Measurements from ENCODE around the gene CLSTN2.

Gene CLSTN2

GRCh38 chr3:139944256-139944910, 9.4 kb downstream of the CLSTN2 start:
- DNase-seq: peak; percentile 76

DNA sequence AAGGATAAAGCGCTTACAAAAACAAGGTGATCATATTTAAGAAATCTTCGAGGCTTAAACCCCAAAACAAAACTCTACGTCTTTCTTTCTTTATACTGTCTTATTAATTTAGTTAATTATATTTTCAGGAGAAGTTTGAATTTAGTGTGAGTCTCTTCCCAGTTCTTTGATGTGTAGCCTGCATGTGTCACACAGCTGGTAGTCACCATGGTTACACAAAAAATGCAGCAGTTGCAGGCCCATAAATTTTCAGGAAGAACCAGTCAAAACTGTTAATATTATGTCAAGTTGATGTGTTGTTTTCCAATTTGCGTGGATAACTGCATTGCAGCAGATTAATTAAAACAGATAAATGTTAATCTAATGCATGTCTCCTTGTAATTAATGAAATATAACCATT, 10.4 kb downstream of the CLSTN2 start:
- no peak for DNase-seq

GRCh38 chr3:139945942-139946341, 11.0 kb downstream of the CLSTN2 start:
- no peak for DNase-seq

GRCh38 chr3:139948467-139948866, 13.5 kb downstream of the CLSTN2 start:
- DNase-seq: no peak

GRCh38 chr3:139948898-139949297, 13.9 kb downstream of the CLSTN2 start:
- no peak for DNase-seq

DNA sequence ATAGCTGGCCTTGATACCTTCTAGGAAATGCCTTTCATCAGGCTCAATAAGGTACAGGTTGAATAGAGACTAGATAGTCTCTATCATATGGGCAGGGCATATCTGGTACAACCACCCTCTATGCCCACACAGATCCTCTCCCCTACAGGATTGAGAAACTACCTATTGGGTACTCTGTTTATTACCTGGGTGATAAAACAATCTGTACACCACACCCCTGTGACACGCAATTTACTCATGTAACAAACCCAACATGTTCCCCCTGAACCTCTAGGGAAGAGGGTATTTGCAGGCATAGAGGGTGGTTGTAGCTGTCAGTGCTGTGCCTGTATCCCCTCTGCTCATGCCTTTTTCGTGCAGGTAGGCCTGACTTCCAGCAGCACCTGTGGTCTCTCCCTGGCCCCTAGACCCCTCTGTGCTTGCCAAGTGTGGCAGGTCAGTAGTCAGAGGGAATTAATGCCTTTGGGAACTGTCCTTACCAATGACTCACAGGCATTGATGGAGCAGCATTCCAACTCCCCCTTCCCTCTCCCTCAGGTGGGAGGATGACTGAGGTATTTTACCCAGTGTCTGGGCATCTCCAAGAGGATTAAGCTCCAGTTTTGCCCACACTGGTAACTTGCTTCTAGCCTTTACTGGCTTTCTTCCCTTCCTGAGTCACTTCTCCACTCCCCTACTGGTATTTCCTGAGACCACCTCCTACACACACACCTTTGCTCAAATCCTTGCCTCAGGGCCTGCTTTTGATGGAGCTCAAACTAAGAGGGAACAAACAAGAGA, 18.3 kb downstream of the CLSTN2 start:
- DNase-seq: no peak

DNA sequence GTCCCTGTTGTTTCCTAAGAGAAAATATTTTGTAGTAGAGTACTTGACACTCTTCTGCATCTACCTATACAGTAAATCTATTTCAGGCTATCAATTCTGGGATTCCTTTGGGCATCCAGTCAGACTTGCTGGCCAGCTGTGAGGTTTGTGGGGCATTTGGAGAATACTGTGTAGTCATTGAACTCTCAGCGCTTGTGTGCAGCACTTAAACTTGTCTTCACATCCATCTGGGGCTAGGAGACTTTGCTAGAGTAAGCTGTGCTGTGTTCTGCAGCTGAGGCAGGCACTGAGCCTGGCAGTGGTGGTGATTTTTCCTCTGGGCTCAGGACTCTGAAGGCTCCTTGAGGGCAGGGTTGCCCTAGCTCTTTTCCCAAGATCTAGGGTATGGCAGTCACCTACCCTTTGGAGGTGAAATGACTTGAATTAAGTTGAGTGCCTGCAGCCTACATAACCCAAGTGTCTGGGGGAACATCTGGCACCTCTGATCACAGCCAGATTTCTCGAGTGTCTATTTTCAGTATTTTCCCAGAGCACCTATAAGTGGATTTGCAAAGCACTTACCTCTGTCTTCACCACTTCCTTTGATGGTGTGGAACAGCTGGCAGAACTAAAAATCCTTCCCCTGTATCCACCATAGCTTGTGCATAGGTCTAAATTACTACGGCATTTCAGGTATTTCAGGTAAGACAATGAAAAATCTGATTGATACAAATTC, 19.3 kb downstream of the CLSTN2 start:
- DNase-seq: peak; percentile 57

DNA sequence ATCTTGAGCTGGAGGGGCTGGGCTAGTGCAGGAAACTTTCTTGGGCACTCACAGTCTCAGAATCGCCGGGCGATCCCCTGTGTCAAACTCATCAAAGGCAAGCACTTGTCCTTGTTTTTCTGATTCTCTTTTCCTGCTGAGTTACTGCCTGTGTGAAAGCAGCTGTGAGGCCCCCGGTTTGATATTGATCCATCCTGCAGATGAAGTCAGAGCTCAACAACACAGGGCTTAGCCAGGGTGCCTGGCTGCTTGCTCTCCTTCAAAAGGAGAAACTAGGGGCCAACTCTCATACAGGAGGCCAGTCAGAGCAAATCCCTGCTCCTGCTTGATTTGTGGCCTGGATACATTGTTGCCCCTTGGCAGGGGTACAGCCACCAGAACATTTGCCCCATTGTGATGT, 22.9 kb downstream of the CLSTN2 start:
- no peak for DNase-seq

DNA sequence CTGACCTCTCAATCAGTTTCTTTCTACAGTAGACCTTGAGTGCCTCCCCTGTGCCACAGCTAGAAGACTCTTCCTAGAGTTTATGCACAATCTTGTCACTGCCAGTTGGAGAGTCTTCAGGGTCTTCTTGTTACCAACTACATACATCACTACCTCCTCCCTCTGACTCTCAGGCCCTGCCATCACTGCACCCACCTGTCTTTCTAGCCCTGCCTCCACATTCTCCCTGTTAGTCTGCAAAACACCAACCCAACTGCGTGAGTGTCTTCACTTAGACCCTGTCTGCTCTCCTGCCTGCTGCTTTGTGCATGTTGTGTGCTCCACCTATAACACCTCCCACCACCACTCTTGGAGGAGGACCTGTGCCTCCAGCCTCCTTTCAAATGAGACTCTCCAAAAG, 34.4 kb downstream of the CLSTN2 start:
- no peak for DNase-seq

DNA sequence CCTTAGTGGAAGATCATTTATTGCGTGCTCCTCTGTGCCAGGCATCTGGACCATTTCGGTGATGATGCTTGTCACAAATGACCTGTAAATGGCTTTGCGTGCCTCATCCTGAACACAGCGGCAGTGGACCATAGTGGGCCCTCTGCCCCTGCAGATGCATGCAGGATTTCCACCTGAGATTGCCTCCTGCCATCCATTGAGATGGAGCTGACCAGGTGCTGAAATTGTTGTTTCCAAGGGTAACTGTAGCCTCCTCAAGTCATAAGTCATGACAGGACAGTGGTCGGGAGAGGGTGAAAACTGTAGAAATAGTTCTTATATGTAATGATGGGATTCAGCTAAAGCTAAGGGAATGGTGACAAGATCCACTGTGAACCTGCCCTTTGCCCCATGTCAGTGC, 35.5 kb downstream of the CLSTN2 start:
- no peak for DNase-seq

DNA sequence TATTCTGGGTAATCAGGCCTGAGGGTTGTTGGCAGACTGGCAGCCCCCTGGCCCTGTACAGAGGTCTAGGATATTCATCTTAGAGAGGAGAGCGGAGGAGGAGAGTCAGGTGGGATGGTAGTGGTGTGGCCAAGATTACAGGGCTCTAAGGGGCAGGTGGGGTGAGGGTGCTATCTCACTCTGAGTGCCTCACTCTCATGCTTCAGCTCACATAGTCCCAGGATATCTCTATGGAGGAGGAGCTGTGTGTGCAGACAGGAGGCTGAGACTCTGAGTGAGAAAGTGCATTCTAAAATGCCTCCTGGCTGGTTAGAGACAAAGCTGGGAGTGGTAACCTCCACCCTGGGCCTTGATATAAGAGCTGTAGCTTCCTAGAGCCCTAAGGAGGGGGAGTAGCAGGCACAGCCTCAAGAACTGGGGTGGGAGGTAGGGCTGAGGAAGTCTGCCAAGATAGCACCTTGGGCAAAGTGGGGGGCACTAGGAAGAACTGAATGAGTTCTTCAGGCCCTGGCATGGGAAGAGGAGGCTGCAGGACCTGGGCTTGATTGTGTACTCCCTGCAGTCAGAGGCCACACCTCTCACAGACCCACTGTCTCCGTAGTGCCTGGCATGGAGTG, 39.9 kb downstream of the CLSTN2 start:
- DNase-seq: no peak

GRCh38 chr3:139975594-139976365, 40.8 kb downstream of the CLSTN2 start:
- DNase-seq: no peak

DNA sequence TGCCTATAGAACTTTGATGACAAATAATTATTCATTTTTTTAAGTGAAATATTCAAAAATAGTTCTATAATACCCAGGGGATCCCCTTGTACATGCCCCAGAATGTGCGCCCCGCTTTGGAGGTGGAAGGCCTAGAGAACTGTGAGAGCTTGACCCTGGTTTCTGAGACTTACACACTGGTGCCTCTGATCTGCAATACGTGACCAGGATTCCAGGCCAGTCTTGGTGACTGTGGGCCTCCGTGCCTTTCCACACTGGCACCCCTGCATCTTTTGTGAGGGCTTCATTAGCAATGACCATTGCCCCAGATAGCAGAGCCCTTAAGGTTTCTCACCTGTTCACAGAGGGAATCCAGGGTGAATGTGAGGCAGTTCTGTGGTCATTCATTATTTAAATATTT, 44.0 kb downstream of the CLSTN2 start:
- no peak for DNase-seq

- no peak for DNase-seq
Measured at GRCh38 chr3:139979991-139980390, 45.0 kb downstream of the CLSTN2 start.

- DNase-seq: no peak
Measured at GRCh38 chr3:139982404-139982803, 47.4 kb downstream of the CLSTN2 start.

DNA sequence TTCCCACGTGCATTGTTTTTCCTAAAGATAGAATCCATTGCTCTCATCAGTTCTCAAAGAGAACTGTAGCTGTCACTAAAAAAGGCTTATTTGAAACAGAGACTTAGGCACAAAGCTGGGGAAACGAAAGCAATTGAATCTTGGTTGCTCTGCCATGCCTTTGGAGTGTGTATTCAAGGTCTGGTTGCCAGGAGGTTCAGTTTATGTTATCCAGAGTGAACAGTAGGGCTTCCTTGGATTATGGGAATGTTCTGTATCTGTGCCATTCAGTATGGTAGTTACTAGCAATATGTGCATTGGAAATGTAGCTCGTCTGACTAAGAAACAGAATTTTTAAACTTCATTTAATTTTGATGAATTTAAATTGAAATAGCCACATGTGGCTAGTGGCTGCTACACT, 50.6 kb downstream of the CLSTN2 start:
- no peak for DNase-seq

GRCh38 chr3:139987908-139988307, 52.9 kb downstream of the CLSTN2 start:
- DNase-seq: no peak

DNA sequence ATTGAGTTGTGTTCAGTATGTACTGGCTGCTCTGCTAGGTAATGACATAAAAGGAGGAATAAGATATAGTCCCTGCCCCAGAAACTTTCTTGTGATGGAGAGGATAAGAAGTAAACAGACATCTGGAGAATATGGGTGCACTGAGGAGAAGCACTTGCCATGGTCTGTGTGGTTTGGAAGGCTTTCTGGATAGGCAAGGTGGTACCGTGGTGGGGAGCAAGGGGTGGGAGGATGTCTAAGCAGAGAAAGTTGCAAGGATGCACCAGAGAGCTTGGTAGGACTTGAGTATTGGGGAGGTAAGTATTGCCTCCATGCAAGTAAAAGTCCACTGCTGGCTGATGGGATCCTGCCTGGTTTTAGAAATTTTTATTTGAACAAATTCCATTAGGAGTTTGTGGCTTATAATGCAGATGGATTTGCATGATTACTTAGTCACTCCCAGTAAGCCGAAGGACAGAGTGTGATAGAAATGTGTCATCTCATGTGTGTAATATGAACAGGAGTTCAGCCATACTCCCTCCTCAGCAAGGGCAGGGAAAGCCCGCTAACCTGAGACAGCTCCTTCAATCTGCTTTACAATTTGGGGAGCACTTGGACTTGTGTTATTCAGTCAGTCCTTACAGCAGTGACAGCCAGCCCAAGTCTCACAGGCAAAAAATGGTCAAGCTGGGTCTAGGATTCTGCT, 53.6 kb downstream of the CLSTN2 start:
- DNase-seq: no peak

GRCh38 chr3:139994891-139995290, 59.9 kb downstream of the CLSTN2 start:
- DNase-seq: no peak

DNA sequence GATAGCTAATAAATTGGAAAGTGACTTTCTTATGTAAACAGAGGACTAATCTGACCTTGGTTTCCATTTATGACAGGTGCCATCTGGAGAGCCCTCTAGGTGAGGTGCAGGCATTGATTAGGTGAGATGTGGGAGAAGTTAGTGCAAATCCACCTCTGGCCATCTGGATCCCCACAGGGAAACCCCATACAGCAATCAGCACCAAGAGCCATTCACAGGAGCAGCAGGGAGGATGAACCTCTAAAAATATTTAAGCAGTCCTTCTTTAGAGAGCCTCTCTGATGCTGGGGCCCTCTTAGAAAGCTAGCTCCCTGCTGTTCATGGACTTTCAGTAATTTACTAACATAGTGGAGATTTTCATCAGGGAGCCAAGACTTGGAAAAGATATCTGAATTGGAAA, 69.3 kb downstream of the CLSTN2 start:
- DNase-seq: no peak

GRCh38 chr3:140006331-140006730, 71.3 kb downstream of the CLSTN2 start:
- DNase-seq: no peak

- DNase-seq: no peak
Measured at GRCh38 chr3:140007081-140007480, 72.1 kb downstream of the CLSTN2 start.

All from DMS79 (cell line).